ENCODE data around the gene GRB10.

Gene GRB10

GRCh38 chr7:50725774-50726173 is 56.9 kb downstream of the GRB10 start:
- Histone ChIP-seq H3K36me3 (ENCODE audit: control insufficient read depth, insufficient read depth, low read length) (no peaks in the 10 kb centered on the region), H3K4me3 (replicated peaks; ENCODE audit: low read depth, low read length) (no peak overlapping the region), H3K27me3 (replicated peaks; ENCODE audit: control insufficient read depth, insufficient read depth, low read length) (no peaks in the 10 kb centered on the region; the same call in none of the 2 replicates)
- TF ChIP-seq CTCF (IDR thresholded peaks at IDR 0.05; ENCODE audit: insufficient read depth, low read length, poor library complexity, severe bottlenecking) = no peak
- DNase-seq (ENCODE audit: extremely low read depth, insufficient read length) = no peak

GRCh38 chr7:50724526-50725520 is 57.9 kb downstream of the GRB10 start:
- Histone ChIP-seq H3K4me3 (replicated peaks; ENCODE audit: low read depth, low read length) (no peak overlapping the region), H3K36me3 (ENCODE audit: control insufficient read depth, insufficient read depth, low read length) (no peaks in the 10 kb centered on the region), H3K27me3 (replicated peaks; ENCODE audit: control insufficient read depth, insufficient read depth, low read length) (no peaks in the 10 kb centered on the region; the same call in none of the 2 replicates)
- TF ChIP-seq CTCF (IDR thresholded peaks at IDR 0.05; ENCODE audit: insufficient read depth, low read length, poor library complexity, severe bottlenecking) = no peak
- DNase-seq (ENCODE audit: extremely low read depth, insufficient read length) = no peak

- H3K36me3 ChIP-seq (ENCODE audit: control insufficient read depth, insufficient read depth, low read length) = no peaks in the 10 kb centered on the region
- H3K4me3 ChIP-seq (replicated peaks; ENCODE audit: low read depth, low read length) = no peak overlapping the region
- no peak for TF ChIP-seq CTCF (IDR thresholded peaks at IDR 0.05; ENCODE audit: insufficient read depth, low read length, poor library complexity, severe bottlenecking)
- H3K27me3 ChIP-seq (replicated peaks; ENCODE audit: control insufficient read depth, insufficient read depth, low read length) = no peaks in the 10 kb centered on the region; the same call in none of the 2 replicates
- DNase-seq (ENCODE audit: extremely low read depth, insufficient read length) = no peak
Measured at GRCh38 chr7:50723888-50724287, 58.8 kb downstream of the GRB10 start.

- no peaks in the 10 kb centered on the region for H3K36me3 ChIP-seq (ENCODE audit: control insufficient read depth, insufficient read depth, low read length)
Measured at GRCh38 chr7:50723173-50723572, 59.5 kb downstream of the GRB10 start.

GRCh38 chr7:50721661-50722259 is 60.9 kb downstream of the GRB10 start:
- TF ChIP-seq CTCF (IDR thresholded peaks at IDR 0.05; ENCODE audit: insufficient read depth, low read length, poor library complexity, severe bottlenecking) = no peak
- no peak for DNase-seq (ENCODE audit: extremely low read depth, insufficient read length)
- Histone ChIP-seq H3K4me3 (replicated peaks; ENCODE audit: low read depth, low read length) (no peak overlapping the region), H3K27me3 (replicated peaks; ENCODE audit: control insufficient read depth, insufficient read depth, low read length) (no peaks in the 10 kb centered on the region; the same call in none of the 2 replicates), H3K36me3 (ENCODE audit: control insufficient read depth, insufficient read depth, low read length) (no peaks in the 10 kb centered on the region)

More at GRCh38 chr7:50723173-50723572, 59.5 kb downstream of the GRB10 start:
- no peak for DNase-seq (ENCODE audit: extremely low read depth, insufficient read length)
- TF ChIP-seq CTCF (IDR thresholded peaks at IDR 0.05; ENCODE audit: insufficient read depth, low read length, poor library complexity, severe bottlenecking) = no peak
- Histone ChIP-seq H3K4me3 (replicated peaks; ENCODE audit: low read depth, low read length) (no peak overlapping the region), H3K27me3 (replicated peaks; ENCODE audit: control insufficient read depth, insufficient read depth, low read length) (no peaks in the 10 kb centered on the region; the same call in none of the 2 replicates)

Data from GM06990 (cell line).